Activated CD4-positive, alpha-beta memory T cell treated with anti-CD3 and anti-CD28 coated beads for 36 hours (primary cell): Measurements from ENCODE around the gene UBE3D. TPM values are rescaled to one million over a fixed set of nuclear protein-coding genes. Genes with fewer than 3 reads are reported as not detected.

Source experiments
- CTCF ChIA-PET: fragments of 350-600 bp; sonication (Branson Sonifier 250); formaldehyde crosslinking; loops from one replicate; lab custom pipeline; 2021; ENCODE audit warnings: antibody characterized with exemption, inconsistent platforms; lab: Charles Lee
- POLR2A ChIA-PET: fragments of 350-600 bp; sonication (Branson Sonifier 250); formaldehyde crosslinking; loops from one replicate; lab custom pipeline; 2021; ENCODE audit warnings: antibody characterized with exemption; lab: Charles Lee
- DNase-seq: peaks from one replicate; pipeline ENCODE4 v3.0.0-alpha.2; 2020
- H3K27ac Mint-ChIP-seq: one replicate; pipeline ENCODE4 v1.8.0; 2021; ENCODE audit warnings: mixed read lengths
- H3K27me3 Mint-ChIP-seq: one replicate; pipeline ENCODE4 v1.8.0; 2021; ENCODE audit warnings: mixed read lengths
- H3K36me3 Mint-ChIP-seq: one replicate; pipeline ENCODE4 v1.8.0; 2021; ENCODE audit warnings: mixed read lengths
- H3K4me1 Mint-ChIP-seq: one replicate; pipeline ENCODE4 v1.8.0; 2021; ENCODE audit warnings: low read depth, mixed read lengths
- H3K4me3 Mint-ChIP-seq: one replicate; pipeline ENCODE4 v1.8.0; 2021; ENCODE audit warnings: mild to moderate bottlenecking, mixed read lengths
- H3K9me3 Mint-ChIP-seq: one replicate; pipeline ENCODE4 v1.8.0; 2021; ENCODE audit warnings: mixed read lengths
- intact Hi-C: fragments of 100-400 bp; cut with micrococcal nuclease; formaldehyde crosslinking; loops from one replicate; pipeline ENCODE4 v1.15.1; 2023
- total RNA-seq, 2 experiments: library from RNA; stranded (reverse); gene quantifications; one replicate each; pipeline ENCODE4 v1.2.3, GENCODE V29; 2021

The UBE3D gene
- total RNA-seq, 2 experiments from 2014 or later: 5.2 to 6.3 TPM

GRCh38 chr6:82843291-82843885, 222.3 kb downstream of the UBE3D start:
- no peak for DNase-seq
- Mint-ChIP-seq H3K27ac (no peak overlapping the region), H3K4me1 (no peaks in the 10 kb centered on the region), H3K9me3 (no peaks in the 10 kb centered on the region), H3K27me3 (peaks cover 4% of the 10 kb centered on the region), H3K36me3 (no peaks in the 10 kb centered on the region), H3K4me3 (no peak overlapping the region)
- POLR2A ChIA-PET: no interaction called here
- intact Hi-C loops: no loop called here
- CTCF ChIA-PET: no interaction called here

GRCh38 chr6:82842721-82843120, 222.9 kb downstream of the UBE3D start:
- no peaks in the 10 kb centered on the region for H3K4me1 Mint-ChIP-seq
- peaks cover 4% of the 10 kb centered on the region for H3K27me3 Mint-ChIP-seq
- H3K4me3 Mint-ChIP-seq: no peak overlapping the region
- DNase-seq: no peak
- H3K27ac Mint-ChIP-seq: no peak overlapping the region
- no peaks in the 10 kb centered on the region for H3K36me3 Mint-ChIP-seq
- POLR2A ChIA-PET: no interaction called here
- intact Hi-C loops: no loop called here
- H3K9me3 Mint-ChIP-seq: no peaks in the 10 kb centered on the region
- CTCF ChIA-PET: no interaction called here

Other genes with a start within 250 kb of the UBE3D start
- gene DOP1A, start 1.8 kb upstream of the UBE3D start, total RNA-seq: 1 to 10 TPM; 5.9 to 8.8 TPM
- gene PGM3, start 127.4 kb upstream of the UBE3D start, total RNA-seq: 10 to 100 TPM; 20.7 to 24.6 TPM
- 1 to 10 TPM; 2.6 TPM for gene RWDD2A, start 127.5 kb upstream of the UBE3D start, total RNA-seq